HepG2 (cell line): ENCODE data around the gene BCAM. TPM values are rescaled to one million over a fixed set of nuclear protein-coding genes. Genes with fewer than 3 reads are reported as not detected.

Experiments used
- ETV5 ChIP-seq: IDR thresholded peaks from 2 replicates; pipeline ENCODE4 v1.6.1; 2018; ENCODE audit warnings: missing biosample characterization, missing genetic modification reagents, inconsistent platforms, borderline replicate concordance
- FOSL2 ChIP-seq: sonication (generic); formaldehyde crosslinking; IDR thresholded peaks from 2 replicates; pipeline ENCODE4 v1.4.0; 2020; ENCODE audit warnings: missing genetic modification reagents
- KDM2A ChIP-seq: sonication (generic); formaldehyde crosslinking; IDR thresholded peaks from 2 replicates; pipeline ENCODE4 v1.4.0; 2020; ENCODE audit warnings: low read depth, missing genetic modification reagents, borderline replicate concordance
- MTA1 ChIP-seq: sonication (generic); formaldehyde crosslinking; IDR thresholded peaks from 2 replicates; pipeline ENCODE4 v1.4.0; 2020; ENCODE audit warnings: missing genetic modification reagents, mild to moderate bottlenecking, borderline replicate concordance
- NR2C2 ChIP-seq: sonication (generic); formaldehyde crosslinking; IDR thresholded peaks from 2 replicates; pipeline ENCODE4 v1.4.0; 2020; ENCODE audit warnings: missing genetic modification reagents, mild to moderate bottlenecking, moderate library complexity, borderline replicate concordance
- PRPF4 ChIP-seq: fragments of 200-400 bp; formaldehyde crosslinking; IDR thresholded peaks from 2 replicates; pipeline ENCODE4 v1.6.1; 2016; ENCODE audit warnings: low read length, low read depth; ENCODE audit not compliant: poor library complexity, severe bottlenecking
- RBM22 ChIP-seq: fragments of 200-400 bp; formaldehyde crosslinking; optimal IDR thresholded peaks from 2 replicates; pipeline ENCODE3; 2017; ENCODE audit warnings: mild to moderate bottlenecking, low read length, moderate library complexity
- RFX5 ChIP-seq: IDR thresholded peaks from 2 replicates; pipeline ENCODE4 v1.6.1; 2011; ENCODE audit warnings: low read depth, low read length, improper control_type of control experiment
- SIN3A ChIP-seq: IDR thresholded peaks from 2 replicates; pipeline ENCODE4 v1.6.1; 2011; ENCODE audit warnings: low read depth, mild to moderate bottlenecking, control low read depth, low read length, borderline replicate concordance
- STAG1 ChIP-seq: sonication (generic); formaldehyde crosslinking; IDR thresholded peaks from 2 replicates; pipeline ENCODE4 v1.4.0; 2020; ENCODE audit warnings: missing genetic modification reagents
- TBP ChIP-seq: sonication (generic); formaldehyde crosslinking; IDR thresholded peaks from 2 replicates; pipeline ENCODE4 v1.5.0; 2020; ENCODE audit warnings: missing genetic modification reagents
- ZEB1 ChIP-seq: IDR thresholded peaks from 2 replicates; pipeline ENCODE4 v1.6.1; 2012; ENCODE audit warnings: mild to moderate bottlenecking, low read depth, inconsistent platforms; ENCODE audit not compliant: insufficient replicate concordance
- ZMYM3 ChIP-seq: sonication (generic); formaldehyde crosslinking; IDR thresholded peaks from 2 replicates; pipeline ENCODE4 v1.5.1; 2020; ENCODE audit warnings: mild to moderate bottlenecking, missing genetic modification reagents
- ZNF143 ChIP-seq: sonication (generic); formaldehyde crosslinking; IDR thresholded peaks from 2 replicates; pipeline ENCODE4 v1.4.0; 2020; ENCODE audit warnings: missing genetic modification reagents
- ZSCAN21 ChIP-seq: sonication (generic); formaldehyde crosslinking; IDR thresholded peaks from 2 replicates; pipeline ENCODE4 v1.8.0; 2022; ENCODE audit warnings: mild to moderate bottlenecking, missing genetic modification reagents, moderate library complexity, borderline replicate concordance
- polyA plus RNA-seq, 8 experiments: library from polyadenylated mRNA; depleted of rRNA in 3 of 8; stranded (reverse) in 7 of 8; unstranded in 1 of 8; fragments of >200 nt; fragmentation: Illumina TruSeq in 4 of 8; extraction: Trizol in 4 of 8; gene quantifications; 2 replicates each; pipeline versions ENCODE4 v1.2.1 to v1.2.3, GENCODE V29; 2011 to 2016; ENCODE audit warnings: low read depth in 4 of 8, missing spikeins in 1 of 8, mixed read lengths in 1 of 8; ENCODE audit not compliant: insufficient read depth in 1 of 8
- total RNA-seq, 5 experiments: library from RNA; depleted of rRNA; stranded (reverse); fragments of >200 nt; fragmentation: Illumina TruSeq; extraction: Trizol; gene quantifications; 2 replicates each; pipeline ENCODE4 v1.2.3, GENCODE V29; 2016; ENCODE audit warnings: low read depth in 1 of 5
- TF ChIP-seq, protein P1 (sequence below): sonication (generic); formaldehyde crosslinking; IDR thresholded peaks from 2 replicates; pipeline ENCODE4 v1.8.1; 2023; ENCODE audit warnings: mild to moderate bottlenecking, missing genetic modification reagents
- TF ChIP-seq, protein P2 (sequence below): sonication (generic); formaldehyde crosslinking; IDR thresholded peaks from 2 replicates; pipeline ENCODE4 v1.5.0; 2020; ENCODE audit warnings: missing genetic modification reagents, mild to moderate bottlenecking, borderline replicate concordance
- TF ChIP-seq, protein P3 (sequence below): sonication (generic); formaldehyde crosslinking; IDR thresholded peaks from 2 replicates; pipeline ENCODE4 v1.5.1; 2020; ENCODE audit warnings: missing genetic modification reagents, mild to moderate bottlenecking, borderline replicate concordance
- TF ChIP-seq, protein P4 (sequence below): conservative IDR thresholded peaks from 2 replicates; pipeline ENCODE4 v1.6.1; 2018; ENCODE audit warnings: missing genetic modification reagents
- TF ChIP-seq, protein P5 (sequence below): sonication (generic); formaldehyde crosslinking; IDR thresholded peaks from 2 replicates; pipeline ENCODE4 v1.5.0; 2020; ENCODE audit warnings: mild to moderate bottlenecking, missing genetic modification reagents

BCAM gene
- total and polyA plus RNA-seq, 2 of the 13 experiments (the other 11 are each of a cell fraction or from before 2014, with no cell fraction given) = 51.2 to 62.7 TPM

DNA sequence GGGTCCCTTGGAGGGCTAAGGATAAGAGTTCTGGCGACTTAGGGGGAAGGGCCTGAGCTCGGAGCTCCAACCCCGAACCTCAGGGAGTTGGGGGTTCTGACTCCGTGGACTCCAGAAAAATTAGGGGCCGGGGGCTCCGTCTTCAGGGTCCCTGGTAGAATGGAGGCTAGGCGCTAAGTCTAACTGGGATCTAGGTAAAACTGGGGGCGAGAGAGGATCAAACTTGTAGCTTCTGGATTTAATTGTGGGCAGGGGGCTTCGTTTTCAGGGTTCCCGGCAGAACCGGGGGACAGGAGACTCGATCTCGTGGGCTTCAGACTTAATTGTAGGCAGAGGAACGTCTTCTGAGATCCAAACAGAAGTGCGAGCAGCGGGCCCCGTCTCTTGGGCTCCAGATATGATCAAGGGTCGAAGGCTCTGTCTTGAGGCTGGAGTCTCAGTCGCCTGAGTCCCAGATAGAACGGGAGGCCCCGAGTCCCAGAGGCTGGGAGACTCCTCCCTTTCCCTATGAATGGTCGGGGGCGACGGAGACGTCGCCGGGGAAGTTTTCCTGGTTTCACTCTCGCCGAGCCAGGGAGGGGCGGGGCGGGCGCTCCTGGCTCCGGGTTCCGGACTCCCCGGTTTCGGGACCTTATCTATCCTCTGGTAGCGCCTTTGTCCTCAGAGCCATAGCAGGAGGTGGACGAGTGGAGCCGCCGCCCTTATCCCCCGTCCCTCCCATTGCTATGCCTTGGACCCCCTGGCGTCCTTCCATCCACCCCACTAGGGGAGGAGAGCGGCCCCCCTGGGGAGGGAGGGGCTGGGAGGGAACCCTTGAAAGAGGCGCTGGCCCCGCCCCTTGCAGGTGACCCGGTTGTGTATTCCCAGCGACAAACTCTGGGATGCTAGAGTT lies 38.5 kb downstream of the BCAM start (continued):
- no peak for TF ChIP-seq ZMYM3 (CRISPR knock-in tag)
- no peak; the same call in 1 of the 2 replicates for TF ChIP-seq ETV5 (CRISPR knock-in tag)
- no peak for TF ChIP-seq MTA1 (CRISPR knock-in tag)
- TF ChIP-seq, protein P1, sequence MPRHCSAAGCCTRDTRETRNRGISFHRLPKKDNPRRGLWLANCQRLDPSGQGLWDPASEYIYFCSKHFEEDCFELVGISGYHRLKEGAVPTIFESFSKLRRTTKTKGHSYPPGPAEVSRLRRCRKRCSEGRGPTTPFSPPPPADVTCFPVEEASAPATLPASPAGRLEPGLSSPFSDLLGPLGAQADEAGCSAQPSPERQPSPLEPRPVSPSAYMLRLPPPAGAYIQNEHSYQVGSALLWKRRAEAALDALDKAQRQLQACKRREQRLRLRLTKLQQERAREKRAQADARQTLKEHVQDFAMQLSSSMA (CRISPR knock-in tag) = no peak
- TF ChIP-seq, protein P2, sequence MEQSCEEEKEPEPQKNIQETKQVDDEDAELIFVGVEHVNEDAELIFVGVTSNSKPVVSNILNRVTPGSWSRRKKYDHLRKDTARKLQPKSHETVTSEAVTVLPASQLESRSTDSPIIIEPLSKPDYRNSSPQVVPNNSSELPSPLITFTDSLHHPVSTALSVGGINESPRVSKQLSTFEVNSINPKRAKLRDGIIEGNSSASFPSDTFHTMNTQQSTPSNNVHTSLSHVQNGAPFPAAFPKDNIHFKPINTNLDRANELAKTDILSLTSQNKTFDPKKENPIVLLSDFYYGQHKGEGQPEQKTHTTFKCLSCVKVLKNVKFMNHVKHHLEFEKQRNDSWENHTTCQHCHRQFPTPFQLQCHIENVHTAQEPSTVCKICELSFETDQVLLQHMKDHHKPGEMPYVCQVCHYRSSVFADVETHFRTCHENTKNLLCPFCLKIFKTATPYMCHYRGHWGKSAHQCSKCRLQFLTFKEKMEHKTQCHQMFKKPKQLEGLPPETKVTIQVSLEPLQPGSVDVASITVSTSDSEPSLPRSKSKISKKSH (CRISPR knock-in tag) = no peak
- TF ChIP-seq ZEB1 = no peak
- TF ChIP-seq SIN3A = peak; percentile 64; the same call in 1 of the 2 replicates
- no peak for TF ChIP-seq STAG1 (CRISPR knock-in tag)
- 0 out of 2 replicates have a peak, but pooled peaks have one; percentile 16 for TF ChIP-seq KDM2A (CRISPR knock-in tag)
- no peak for TF ChIP-seq RBM22
- no peak for TF ChIP-seq RFX5
- TF ChIP-seq ZNF143 (CRISPR knock-in tag) = no peak
- TF ChIP-seq FOSL2 = no peak
- no peak for TF ChIP-seq PRPF4
- no peak for TF ChIP-seq ZSCAN21
- TF ChIP-seq, protein P3, sequence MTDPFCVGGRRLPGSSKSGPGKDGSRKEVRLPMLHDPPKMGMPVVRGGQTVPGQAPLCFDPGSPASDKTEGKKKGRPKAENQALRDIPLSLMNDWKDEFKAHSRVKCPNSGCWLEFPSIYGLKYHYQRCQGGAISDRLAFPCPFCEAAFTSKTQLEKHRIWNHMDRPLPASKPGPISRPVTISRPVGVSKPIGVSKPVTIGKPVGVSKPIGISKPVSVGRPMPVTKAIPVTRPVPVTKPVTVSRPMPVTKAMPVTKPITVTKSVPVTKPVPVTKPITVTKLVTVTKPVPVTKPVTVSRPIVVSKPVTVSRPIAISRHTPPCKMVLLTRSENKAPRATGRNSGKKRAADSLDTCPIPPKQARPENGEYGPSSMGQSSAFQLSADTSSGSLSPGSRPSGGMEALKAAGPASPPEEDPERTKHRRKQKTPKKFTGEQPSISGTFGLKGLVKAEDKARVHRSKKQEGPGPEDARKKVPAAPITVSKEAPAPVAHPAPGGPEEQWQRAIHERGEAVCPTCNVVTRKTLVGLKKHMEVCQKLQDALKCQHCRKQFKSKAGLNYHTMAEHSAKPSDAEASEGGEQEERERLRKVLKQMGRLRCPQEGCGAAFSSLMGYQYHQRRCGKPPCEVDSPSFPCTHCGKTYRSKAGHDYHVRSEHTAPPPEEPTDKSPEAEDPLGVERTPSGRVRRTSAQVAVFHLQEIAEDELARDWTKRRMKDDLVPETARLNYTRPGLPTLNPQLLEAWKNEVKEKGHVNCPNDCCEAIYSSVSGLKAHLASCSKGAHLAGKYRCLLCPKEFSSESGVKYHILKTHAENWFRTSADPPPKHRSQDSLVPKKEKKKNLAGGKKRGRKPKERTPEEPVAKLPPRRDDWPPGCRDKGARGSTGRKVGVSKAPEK = no peak
- no peak for TF ChIP-seq TBP
- TF ChIP-seq NR2C2 (CRISPR knock-in tag) = peak; percentile 94
- TF ChIP-seq, protein P4, sequence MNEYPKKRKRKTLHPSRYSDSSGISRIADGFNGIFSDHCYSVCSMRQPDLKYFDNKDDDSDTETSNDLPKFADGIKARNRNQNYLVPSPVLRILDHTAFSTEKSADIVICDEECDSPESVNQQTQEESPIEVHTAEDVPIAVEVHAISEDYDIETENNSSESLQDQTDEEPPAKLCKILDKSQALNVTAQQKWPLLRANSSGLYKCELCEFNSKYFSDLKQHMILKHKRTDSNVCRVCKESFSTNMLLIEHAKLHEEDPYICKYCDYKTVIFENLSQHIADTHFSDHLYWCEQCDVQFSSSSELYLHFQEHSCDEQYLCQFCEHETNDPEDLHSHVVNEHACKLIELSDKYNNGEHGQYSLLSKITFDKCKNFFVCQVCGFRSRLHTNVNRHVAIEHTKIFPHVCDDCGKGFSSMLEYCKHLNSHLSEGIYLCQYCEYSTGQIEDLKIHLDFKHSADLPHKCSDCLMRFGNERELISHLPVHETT = 0 out of 2 replicates have a peak, but pooled peaks have one; percentile 30
- TF ChIP-seq, protein P5, sequence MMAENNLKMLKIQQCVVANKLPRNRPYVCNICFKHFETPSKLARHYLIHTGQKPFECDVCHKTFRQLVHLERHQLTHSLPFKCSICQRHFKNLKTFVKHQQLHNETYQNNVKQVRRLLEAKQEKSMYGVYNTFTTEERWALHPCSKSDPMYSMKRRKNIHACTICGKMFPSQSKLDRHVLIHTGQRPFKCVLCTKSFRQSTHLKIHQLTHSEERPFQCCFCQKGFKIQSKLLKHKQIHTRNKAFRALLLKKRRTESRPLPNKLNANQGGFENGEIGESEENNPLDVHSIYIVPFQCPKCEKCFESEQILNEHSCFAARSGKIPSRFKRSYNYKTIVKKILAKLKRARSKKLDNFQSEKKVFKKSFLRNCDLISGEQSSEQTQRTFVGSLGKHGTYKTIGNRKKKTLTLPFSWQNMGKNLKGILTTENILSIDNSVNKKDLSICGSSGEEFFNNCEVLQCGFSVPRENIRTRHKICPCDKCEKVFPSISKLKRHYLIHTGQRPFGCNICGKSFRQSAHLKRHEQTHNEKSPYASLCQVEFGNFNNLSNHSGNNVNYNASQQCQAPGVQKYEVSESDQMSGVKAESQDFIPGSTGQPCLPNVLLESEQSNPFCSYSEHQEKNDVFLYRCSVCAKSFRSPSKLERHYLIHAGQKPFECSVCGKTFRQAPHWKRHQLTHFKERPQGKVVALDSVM (CRISPR knock-in tag) = peak; percentile 68; the same call in 1 of the 2 replicates
